NCI-H2171 treated with DMSO at 0.1 percent for 48 hours (cell line): ENCODE data around the gene KIF1B.
A peak's percentile ranks its signal among the peaks of the same experiment; 100 is the strongest.

ENCODE experiments used
- DNase-seq: peaks from one replicate; lab custom pipeline; 2025; lab: John Stamatoyannopoulos, UW

Gene KIF1B

GRCh38 chr1:10280439-10281350 is 70.3 kb downstream of the KIF1B start:
- peak; percentile 15 for DNase-seq

- DNase-seq = no peak
These were observed 73.1 kb downstream of the KIF1B start for GRCh38 chr1:10283318-10283984.

GRCh38 chr1:10286244-10286643 is 75.9 kb downstream of the KIF1B start:
- no peak for DNase-seq

GRCh38 chr1:10287023-10287645 is 76.8 kb downstream of the KIF1B start:
- no peak for DNase-seq

- no peak for DNase-seq
These were observed 77.8 kb downstream of the KIF1B start for GRCh38 chr1:10288029-10288615.

- no peak for DNase-seq
These were observed 81.3 kb downstream of the KIF1B start for GRCh38 chr1:10291705-10292104.

- no peak for DNase-seq
These were observed 81.8 kb downstream of the KIF1B start for GRCh38 chr1:10292188-10292587.

GRCh38 chr1:10295481-10296085 is 85.2 kb downstream of the KIF1B start:
- DNase-seq = no peak

GRCh38 chr1:10299151-10299550 is 88.8 kb downstream of the KIF1B start:
- no peak for DNase-seq

GRCh38 chr1:10302416-10302815 is 92.0 kb downstream of the KIF1B start:
- DNase-seq = no peak

GRCh38 chr1:10304295-10304694 is 93.9 kb downstream of the KIF1B start:
- no peak for DNase-seq

GRCh38 chr1:10306435-10306834 is 96.1 kb downstream of the KIF1B start:
- no peak for DNase-seq

GRCh38 chr1:10308001-10308400 is 97.6 kb downstream of the KIF1B start:
- DNase-seq = no peak

GRCh38 chr1:10309243-10310011 is 99.1 kb downstream of the KIF1B start:
- no peak for DNase-seq

- no peak for DNase-seq
These were observed 106.4 kb downstream of the KIF1B start for GRCh38 chr1:10316752-10317151.

- DNase-seq = no peak
These were observed 109.4 kb downstream of the KIF1B start for GRCh38 chr1:10319750-10320149.

- no peak for DNase-seq
These were observed 110.0 kb downstream of the KIF1B start for GRCh38 chr1:10320336-10320735.

GRCh38 chr1:10322821-10323220 is 112.5 kb downstream of the KIF1B start:
- no peak for DNase-seq

- no peak for DNase-seq
These were observed 114.3 kb downstream of the KIF1B start for GRCh38 chr1:10324627-10325026.

GRCh38 chr1:10325521-10325920 is 115.2 kb downstream of the KIF1B start:
- DNase-seq = no peak

- no peak for DNase-seq
These were observed 115.9 kb downstream of the KIF1B start for GRCh38 chr1:10326251-10326650.
